Stomach (tissue), 4 donors: ENCODE measurements around the gene C1QTNF8.

ENCODE experiments used
- CTCF ChIP-seq, 7 experiments: fragments of 450-650 bp in 4 of 7; fragments of 200-600 bp in 3 of 7; sonication (generic) in 3 of 7; IDR thresholded peaks; one replicate each; pipeline ENCODE4 v1.5.1; 2016 to 2019; ENCODE audit warnings: antibody characterized with exemption in 7 of 7, control low read depth in 2 of 7, mild to moderate bottlenecking in 1 of 7
- POLR2A ChIP-seq, 4 donors: fragments of 450-650 bp; IDR thresholded peaks; one replicate each; pipeline ENCODE4 v1.6.1; 2016; ENCODE audit warnings: antibody characterized with exemption in 4 of 4, control low read depth in 2 of 4, mild to moderate bottlenecking in 1 of 4, moderate library complexity in 1 of 4
- POLR2AphosphoS5 ChIP-seq, 3 donors: sonication (generic); formaldehyde crosslinking; IDR thresholded peaks; one replicate each; pipeline ENCODE4 v1.6.1; 2016; ENCODE audit warnings: antibody characterized with exemption in 3 of 3

- TF ChIP-seq POLR2A (IDR thresholded peaks at IDR 0.05): no peak
- TF ChIP-seq CTCF (IDR thresholded peaks at IDR 0.05): no peak
- no peak for TF ChIP-seq POLR2AphosphoS5 (IDR thresholded peaks at IDR 0.05)
These were observed 25.8 kb upstream of the C1QTNF8 start for GRCh38 chr16:1121601-1122397.
